Epithelial cell of esophagus (primary cell): ENCODE data around the gene RAX2.

Source experiments
- DNase-seq: peaks from one replicate; pipeline ENCODE4 v3.0.0; 2010; ENCODE audit warnings: low read depth
- H3K4me3 ChIP-seq: 2 replicates; pipeline ENCODE4 v1.5.1; 2011; ENCODE audit warnings: mild to moderate bottlenecking, low read length, control low read depth
- CTCF ChIP-seq: IDR thresholded peaks from 2 replicates; pipeline ENCODE4 v1.5.1; 2011; ENCODE audit warnings: low read depth, mild to moderate bottlenecking, low read length, control low read depth, inconsistent platforms; ENCODE audit not compliant: insufficient read depth; ENCODE audit errors: missing control alignments

The RAX2 gene

GRCh38 chr19:3814648-3815047, 42.6 kb upstream of the RAX2 start:
- H3K4me3 ChIP-seq, result no peak overlapping the region
- TF ChIP-seq CTCF, result no peak
- no peak for DNase-seq

GRCh38 chr19:3813473-3814392, 41.7 kb upstream of the RAX2 start:
- no peak for TF ChIP-seq CTCF
- H3K4me3 ChIP-seq, result no peak overlapping the region
- no peak for DNase-seq

- no peak overlapping the region for H3K4me3 ChIP-seq
- TF ChIP-seq CTCF, result no peak
- DNase-seq, result no peak
These were observed 38.8 kb upstream of the RAX2 start for GRCh38 chr19:3810708-3811355.

GRCh38 chr19:3809881-3810707, 38.1 kb upstream of the RAX2 start:
- no peak for TF ChIP-seq CTCF
- H3K4me3 ChIP-seq, result no peak overlapping the region
- no peak for DNase-seq

GRCh38 chr19:3808420-3809143, 36.6 kb upstream of the RAX2 start:
- no peak for TF ChIP-seq CTCF
- H3K4me3 ChIP-seq, result no peak overlapping the region
- no peak for DNase-seq
